CD4-positive, alpha-beta T cell treated with Interferon gamma for 1 hour (primary cell): ENCODE data around the gene HIVEP2.

ENCODE experiments used
- DNase-seq: peaks from one replicate; pipeline ENCODE4 v3.0.0-alpha.2; 2020

Gene HIVEP2

DNA sequence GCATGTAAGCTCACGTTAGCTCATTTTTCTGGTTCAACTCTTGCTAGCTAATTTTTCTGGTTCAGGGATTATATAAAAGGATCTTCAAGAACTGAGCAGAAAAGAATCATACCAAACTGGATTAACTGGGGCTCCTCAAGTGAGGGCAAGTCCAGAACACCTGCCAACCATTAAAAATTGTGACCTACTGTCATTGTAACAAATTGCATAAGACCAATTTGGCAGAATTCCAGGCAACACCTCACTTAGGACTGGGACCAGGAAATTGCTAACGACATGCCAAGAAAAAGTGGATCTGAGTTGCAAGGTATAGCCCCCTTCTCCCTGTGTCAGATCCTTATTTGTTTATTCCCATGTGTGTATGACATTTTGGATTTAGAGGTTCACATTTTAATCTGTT lies 216.6 kb downstream of the HIVEP2 start:
- no peak for DNase-seq

DNA sequence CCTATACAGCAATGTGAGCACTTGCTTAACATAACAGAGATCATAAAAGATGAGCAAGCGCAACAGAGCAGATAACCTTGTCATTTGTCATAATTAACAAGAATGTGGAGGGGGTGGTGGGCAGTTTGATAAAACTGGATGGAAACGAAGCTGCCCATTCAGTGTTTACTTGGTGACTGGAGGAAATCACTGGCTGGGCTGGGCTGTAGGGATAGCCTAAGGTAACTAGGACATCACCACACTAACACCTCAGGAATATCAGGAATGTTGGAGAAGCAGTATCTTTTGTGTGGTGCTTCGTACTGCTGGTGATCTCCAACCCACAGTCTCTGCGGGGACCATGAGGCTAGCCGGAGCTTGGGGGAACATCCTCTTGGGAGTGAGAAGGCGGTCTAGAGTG lies 218.4 kb downstream of the HIVEP2 start:
- no peak for DNase-seq

DNA sequence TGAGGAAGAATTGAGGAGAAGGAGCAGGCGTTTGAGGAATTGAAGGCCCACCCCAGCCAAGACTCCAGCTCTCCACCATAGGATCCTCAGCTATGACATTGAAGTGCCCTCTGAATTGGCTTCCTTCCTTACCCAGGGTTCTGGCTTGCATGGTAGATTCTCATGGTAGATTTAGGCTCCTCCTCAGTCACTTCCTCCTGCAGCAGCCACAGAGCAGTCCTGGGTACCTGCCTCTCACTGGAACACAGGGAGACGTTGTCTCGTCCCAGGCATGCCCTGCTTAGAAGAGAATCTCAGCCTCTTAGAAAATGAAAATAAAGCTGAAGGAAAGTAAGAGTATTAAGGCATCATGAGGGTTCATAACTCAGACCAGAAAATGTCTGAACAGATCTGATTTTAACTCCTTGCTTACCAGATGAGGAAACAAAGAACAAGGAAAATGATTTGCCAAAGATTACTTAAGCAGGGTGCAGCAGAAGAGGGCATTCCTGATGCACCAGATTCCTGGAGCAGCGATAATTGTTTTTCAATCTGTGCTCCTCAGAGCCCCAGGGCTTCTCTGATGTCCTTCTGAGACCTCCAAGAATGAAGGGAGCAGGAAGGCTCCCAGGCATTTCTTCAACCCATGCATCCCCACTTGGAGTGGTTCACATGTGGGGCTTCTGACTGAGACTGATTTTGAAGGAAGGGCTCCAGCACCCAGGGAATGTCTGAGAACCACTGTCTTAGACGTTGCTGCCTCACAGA lies 219.8 kb downstream of the HIVEP2 start:
- no peak for DNase-seq

DNA sequence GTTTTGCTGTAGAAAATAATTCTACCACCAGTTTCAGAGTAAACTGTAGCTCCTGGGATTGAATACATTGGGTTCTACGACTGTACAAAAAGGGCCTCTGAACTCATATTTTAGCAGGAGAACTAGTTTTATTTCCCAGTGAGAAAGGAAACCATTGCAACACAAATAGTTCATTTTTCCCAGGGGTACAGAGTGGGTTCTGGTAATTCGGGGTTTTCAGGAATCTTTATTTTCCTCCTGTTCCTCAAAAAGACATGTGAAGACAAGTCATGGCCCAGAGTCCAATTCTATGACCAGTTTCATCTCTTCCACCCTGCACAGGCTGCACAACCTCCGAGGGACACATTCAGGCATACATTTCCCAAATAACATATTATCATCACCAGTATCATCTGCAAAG lies 222.1 kb downstream of the HIVEP2 start:
- DNase-seq, result no peak

DNA sequence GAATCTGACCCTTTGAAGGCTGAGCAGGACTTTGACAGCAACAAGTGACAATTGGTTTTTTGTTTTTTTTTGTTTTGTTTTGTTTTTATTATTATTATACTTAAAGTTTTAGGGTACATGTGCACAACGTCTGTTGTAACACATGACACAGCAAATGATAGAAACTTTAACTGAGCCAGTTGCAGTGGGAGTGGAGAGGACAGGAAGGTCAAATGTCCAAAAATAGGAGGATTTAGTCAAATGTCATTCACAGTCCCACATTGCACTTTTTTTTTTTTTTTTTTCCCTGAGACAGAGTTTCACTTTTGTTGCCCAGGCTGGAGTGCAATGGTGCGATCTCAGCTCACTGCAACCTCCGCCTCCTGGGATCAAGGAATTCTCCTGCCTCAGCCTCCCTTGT lies 223.0 kb downstream of the HIVEP2 start:
- no peak for DNase-seq

DNA sequence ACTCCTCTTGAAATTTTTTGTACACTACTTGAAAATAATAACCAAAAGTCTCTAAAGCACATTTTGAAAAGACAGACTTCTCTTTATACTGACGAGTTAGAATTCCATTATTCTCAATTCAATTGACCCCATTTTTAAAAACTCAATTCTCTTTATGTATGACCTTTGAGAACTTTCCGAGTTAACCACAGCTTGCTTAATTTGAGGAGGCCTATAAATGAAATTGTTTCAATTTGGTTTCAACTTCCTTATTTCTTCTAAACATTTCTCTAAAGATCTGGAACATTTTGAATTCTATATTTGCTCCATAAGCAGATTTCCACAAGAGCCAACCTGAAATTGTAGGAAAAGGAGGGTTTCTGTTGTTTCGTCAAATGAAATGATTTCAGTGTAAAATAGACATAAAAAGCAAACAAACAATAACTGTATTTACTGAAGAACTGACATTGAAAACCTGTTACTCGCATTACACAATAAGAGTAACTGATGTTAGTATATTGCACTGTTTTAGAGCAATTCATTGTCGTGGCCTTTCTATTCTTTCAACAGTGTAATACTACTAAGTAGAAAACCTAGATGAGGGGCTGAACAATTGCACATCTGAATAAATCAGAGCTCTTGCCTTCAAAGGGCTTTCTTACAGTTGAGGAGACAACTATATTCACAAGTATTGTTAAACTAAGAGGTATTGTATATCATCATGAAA lies 223.6 kb downstream of the HIVEP2 start:
- no peak for DNase-seq

DNA sequence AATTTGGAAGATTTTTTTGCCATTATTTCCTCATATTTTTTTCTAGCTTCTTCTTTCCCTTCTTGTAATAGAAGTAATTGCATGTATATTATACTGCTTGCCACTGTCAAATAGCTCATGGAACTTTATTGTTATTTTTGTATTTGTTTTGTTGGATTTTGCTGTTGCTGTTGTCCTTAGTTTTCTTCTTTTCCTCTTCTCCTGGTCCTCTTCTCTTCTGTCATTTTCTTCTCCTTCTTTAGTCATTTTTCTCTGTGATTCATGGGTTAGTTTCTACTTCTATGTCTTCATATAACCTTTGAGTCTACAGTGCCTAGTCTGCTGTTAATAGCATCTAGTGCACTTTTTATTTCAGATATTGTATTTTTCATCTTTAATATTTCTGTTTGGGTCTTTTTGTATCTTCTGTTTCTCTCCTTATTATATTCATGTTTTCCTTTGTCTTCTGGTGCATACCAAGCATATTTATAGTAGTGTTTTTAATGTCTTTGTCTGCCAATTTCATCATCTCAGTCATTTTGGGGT lies 226.2 kb downstream of the HIVEP2 start:
- DNase-seq, result no peak

DNA sequence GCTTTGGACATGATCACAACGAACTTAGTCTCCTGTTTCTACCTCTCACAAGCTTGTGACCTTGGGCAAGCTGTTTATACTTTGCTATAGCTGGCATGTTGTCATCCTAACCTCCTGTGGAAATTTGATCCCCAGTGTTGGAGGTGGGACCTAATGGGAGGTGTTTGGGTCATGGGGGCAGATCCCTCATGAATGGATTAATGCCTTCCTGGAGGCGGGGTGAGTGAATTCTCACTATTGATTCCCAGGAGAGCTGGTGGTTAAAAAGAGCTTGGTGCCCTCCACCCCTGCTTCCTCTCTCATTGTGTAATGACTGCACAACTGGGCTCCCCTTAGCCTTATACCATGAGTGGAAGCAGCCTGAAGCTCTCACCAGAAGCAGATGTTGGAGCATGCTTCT lies 228.9 kb downstream of the HIVEP2 start:
- no peak for DNase-seq

DNA sequence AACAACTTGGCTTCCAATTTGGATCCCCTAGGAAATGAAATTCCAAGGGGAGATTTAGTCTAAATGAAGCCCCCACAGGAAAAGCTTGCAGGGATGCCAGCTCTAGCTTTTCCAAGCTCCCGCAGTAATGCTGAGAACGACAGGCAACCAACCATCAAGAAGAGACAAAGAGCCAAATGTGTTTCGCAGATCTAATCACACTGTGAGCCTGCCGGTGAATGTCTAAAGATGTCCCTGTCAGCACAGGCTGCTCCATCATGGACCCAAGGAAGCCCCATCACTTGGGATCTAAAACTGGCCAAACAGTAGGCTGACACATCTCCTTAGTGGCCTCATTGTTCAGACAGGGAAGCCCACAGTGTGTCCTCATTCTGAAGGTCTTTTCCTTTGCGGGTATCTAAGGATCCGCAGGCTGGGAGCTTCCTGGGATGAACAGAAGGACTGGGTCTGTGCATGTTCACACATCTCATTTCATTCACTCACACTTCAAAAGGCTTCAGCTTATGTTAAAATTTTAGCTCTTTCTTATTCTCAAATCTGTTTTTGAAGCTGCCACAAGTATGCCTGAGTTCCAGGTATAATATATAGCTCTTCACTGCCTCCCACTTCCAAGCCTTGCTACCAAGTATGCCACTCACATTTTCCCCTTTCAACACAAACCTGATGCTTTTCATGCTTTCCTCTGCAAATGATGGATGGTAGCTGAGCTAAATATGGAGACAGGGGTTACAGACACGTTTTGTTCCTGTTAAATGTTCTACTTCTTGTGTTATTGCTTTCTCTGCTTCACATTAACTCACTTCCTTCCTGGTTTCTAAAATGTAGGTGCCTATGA lies 229.8 kb downstream of the HIVEP2 start:
- no peak for DNase-seq

DNA sequence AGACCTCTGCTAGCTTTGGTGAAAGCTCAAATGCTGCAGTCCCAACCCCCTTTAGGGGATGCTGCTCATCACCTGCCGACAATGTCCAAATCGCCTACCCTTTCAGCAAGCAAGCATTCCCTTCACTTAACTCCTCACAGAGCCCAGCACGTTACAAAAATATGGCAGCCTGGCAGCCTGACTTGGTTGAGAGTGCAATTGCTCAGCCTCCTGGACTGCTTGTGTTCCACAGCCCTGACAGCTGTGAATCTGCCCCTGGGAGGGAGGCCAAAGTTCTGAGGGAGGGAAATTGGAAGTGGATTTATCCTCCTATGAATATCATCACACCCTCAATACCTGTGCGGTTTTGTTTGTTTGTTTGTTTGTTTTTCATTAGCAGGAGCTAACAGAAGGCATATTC lies 231.0 kb downstream of the HIVEP2 start:
- DNase-seq, result no peak

DNA sequence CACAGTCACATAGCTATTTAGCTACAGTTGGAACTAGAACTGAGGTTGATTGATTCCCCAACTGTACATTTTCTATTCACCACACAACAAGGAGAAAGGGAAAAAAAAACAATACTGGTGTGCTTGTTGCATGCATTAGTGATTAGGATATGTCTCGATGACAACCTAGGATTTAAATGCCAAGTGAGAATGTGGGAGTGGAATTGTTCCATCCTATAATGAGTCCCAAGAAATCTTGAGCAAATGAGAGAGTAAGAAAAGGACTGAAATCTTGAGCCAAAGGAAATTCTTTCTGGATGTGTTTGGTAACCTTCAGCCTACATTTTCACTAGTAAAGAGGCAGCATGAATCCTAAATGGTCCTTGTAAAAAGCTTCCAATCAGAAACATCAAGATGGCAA lies 232.7 kb downstream of the HIVEP2 start:
- no peak for DNase-seq

DNA sequence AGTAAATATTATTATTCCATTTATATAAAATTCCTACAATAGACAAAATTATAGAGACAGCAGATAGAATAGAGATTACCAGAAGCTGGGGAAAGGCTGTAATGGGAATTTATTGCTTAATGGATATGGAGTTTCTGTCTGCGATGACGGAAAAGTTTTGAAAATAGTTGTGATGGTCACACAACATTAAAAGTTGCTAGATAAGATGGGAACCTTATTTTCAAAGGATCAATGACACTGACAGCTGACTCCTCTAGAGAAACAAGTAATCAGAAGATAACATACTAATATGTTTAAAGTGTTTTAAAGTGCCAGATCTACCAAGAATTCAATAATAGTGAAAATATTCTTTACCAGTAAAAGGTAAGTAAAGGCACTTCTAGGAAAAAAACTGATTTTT lies 236.3 kb downstream of the HIVEP2 start:
- no peak for DNase-seq

DNA sequence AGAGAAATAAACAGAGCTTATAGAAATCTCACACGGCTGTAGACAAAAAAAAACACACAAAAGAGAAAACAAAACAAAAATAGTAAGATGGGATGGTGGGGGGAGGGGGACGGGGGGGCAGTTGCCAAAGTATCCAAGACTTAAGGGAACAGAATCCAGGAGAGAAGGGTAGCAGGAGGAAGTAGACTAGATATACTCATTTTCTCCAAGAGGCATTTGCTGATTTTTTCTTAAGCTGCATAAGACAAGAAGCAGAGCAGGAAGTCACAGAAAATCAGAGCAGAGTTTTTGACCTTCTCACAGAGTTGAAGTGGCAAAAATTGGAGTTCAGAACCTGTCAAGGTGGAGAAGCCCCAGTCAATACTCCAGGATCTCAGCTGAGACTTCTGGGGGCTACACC lies 237.7 kb downstream of the HIVEP2 start:
- no peak for DNase-seq

DNA sequence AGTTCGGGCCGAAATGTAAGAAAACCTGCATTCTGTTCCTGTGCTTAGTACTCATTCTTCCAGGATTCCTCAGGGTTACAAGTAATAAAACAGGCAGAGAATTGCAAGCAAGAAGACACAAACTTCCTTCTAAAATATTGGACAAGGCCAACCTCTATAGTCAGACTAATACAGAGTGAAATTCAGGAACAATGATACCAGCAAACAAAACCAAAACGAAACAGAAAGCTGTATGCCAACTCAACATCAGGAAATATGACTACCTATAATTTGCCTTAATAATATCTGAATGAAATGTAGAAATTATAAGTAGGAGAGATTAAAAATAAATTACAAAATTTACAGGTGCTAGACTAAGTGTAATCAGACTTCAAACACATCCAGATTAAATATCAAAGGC lies 238.8 kb downstream of the HIVEP2 start:
- no peak for DNase-seq

DNA sequence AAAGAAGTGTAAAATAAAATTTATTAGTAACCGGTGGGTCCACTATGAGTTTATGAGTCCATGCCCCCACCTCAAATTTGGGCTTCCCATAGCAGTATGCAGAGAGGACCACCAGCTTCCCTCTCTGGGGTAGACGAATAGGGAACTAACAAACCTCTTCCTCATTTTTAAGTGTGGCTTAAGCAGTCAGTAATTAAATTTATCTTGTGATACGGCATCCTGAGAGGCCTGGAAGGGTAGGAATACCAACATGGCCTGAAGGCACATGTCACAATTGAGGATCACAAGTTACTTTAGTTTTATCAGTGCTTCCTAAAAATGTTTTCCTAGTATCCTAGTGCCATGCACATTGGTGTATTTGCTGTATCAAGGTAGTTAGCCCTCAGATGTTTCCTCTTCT lies 239.9 kb downstream of the HIVEP2 start:
- DNase-seq, result no peak

DNA sequence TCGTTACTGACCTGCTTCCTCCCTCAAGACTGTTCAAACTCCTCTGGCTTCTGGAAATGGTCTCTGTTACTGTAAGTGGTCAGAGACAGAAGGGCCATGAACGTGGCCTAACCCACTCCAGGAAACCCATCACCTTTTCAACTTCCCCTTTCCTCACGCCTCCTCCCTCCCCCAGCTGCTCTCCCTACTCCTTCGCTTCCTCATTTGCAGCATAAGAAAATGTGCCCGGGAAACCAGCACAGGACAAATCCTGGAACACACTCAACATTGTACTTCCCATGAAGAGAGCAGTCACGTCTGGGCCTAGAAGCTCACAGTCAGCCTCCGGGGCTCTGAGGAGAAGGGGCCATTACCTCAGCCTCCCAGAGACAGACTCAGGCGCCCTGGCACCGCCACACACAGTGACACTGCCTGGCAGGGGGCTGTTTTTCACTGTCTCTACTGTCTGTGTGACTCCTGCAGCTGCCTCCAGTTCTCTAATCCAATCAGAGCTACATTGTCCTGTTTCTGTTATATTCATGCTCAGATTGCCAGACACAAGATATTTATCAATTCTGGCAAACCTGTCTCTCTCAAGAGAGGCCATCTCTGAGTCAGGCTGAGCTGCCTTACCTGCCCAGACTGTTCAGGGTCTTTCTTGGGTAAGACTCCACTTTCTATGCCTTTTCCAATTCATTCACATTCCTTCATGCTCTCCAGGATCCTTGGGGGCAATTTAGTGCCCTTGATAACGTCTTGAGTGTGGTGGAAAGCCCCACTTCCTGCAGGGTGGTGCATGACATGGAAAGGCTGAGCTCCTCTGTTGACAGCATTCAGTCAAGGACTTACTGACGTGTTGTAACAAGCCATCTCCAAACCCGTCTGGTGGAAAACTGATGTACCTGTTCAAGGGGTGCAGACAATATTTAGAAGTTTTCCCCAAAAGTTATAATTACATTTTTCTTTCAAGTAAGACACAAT lies 242.2 kb downstream of the HIVEP2 start:
- peak; percentile 76 for DNase-seq
